ENCODE measurements around the gene CSF3.

Gene CSF3

GRCh38 chr17:39980351-39981206 is 34.7 kb upstream of the CSF3 start, which contains the start of gene PSMD3:
Gene PSMD3, plus strand, starts transcription at chr17:39980807. Its CDS starts 164 bp downstream, at chr17:39980971.
- peak; percentile 80 for TF ChIP-seq CTCF (IDR thresholded peaks at IDR 0.05; ENCODE audit: low read depth, low read length)
- peak within 1 kb of the TSS; percentile 98 to 99 for H3K4me3 ChIP-seq (replicated peaks in 1 of 2; ENCODE audit: low read depth in 2 of 2, low read length in 2 of 2)
- peak; percentile 100 for DNase-seq (ENCODE audit: low read depth in 2 of 2)

GRCh38 chr17:39981207-39981741 is 34.0 kb upstream of the CSF3 start:
- H3K4me3 ChIP-seq (replicated peaks in 1 of 2; ENCODE audit: low read depth in 2 of 2, low read length in 2 of 2): peak overlapping the region; percentile 98 to 99
- no peak for TF ChIP-seq CTCF (IDR thresholded peaks at IDR 0.05; ENCODE audit: low read depth, low read length)
- no peak for DNase-seq (ENCODE audit: low read depth in 2 of 2)

- TF ChIP-seq CTCF (IDR thresholded peaks at IDR 0.05; ENCODE audit: low read depth, low read length): no peak
- H3K4me3 ChIP-seq (replicated peaks in 1 of 2; ENCODE audit: low read depth in 2 of 2, low read length in 2 of 2): peak overlapping the region; percentile 98 to 99
- DNase-seq (ENCODE audit: low read depth in 2 of 2): no peak
These were observed 33.4 kb upstream of the CSF3 start for GRCh38 chr17:39981766-39982375.

GRCh38 chr17:39988206-39988810 is 26.9 kb upstream of the CSF3 start:
- no peak for DNase-seq (ENCODE audit: low read depth in 2 of 2)

GRCh38 chr17:39994448-39994847 is 20.8 kb upstream of the CSF3 start:
- no peak for TF ChIP-seq CTCF (IDR thresholded peaks at IDR 0.05; ENCODE audit: low read depth, low read length)
- no peak overlapping the region for H3K4me3 ChIP-seq (replicated peaks in 1 of 2; ENCODE audit: low read depth in 2 of 2, low read length in 2 of 2)
- DNase-seq (ENCODE audit: low read depth in 2 of 2): no peak

More at GRCh38 chr17:39988206-39988810, 26.9 kb upstream of the CSF3 start:
- no peak for TF ChIP-seq CTCF (IDR thresholded peaks at IDR 0.05; ENCODE audit: low read depth, low read length)
- H3K4me3 ChIP-seq (replicated peaks in 1 of 2; ENCODE audit: low read depth in 2 of 2, low read length in 2 of 2): no peak overlapping the region

- H3K4me3 ChIP-seq (replicated peaks in 1 of 2; ENCODE audit: low read depth in 2 of 2, low read length in 2 of 2): no peak overlapping the region
- DNase-seq (ENCODE audit: low read depth in 2 of 2): no peak
- no peak for TF ChIP-seq CTCF (IDR thresholded peaks at IDR 0.05; ENCODE audit: low read depth, low read length)
These were observed 19.8 kb upstream of the CSF3 start for GRCh38 chr17:39995438-39995837.
